HG02970 (cell line): ENCODE results near the gene TMEM248.
"Not testable (repeated sequence)": the region's sequence is repeated elsewhere in the genome, so short reads cannot be mapped to it uniquely, and the experiment has no call there.

ENCODE experiments used
- ATAC-seq: cut with Tn5 transposase; IDR thresholded peaks from one replicate; pipeline ENCODE4 v1.9.1; 2021; ENCODE audit warnings: mild to moderate bottlenecking, moderate library complexity, moderate number of reproducible peaks; ENCODE audit not compliant: unreplicated experiment, low FRiP score

TMEM248 gene

DNA sequence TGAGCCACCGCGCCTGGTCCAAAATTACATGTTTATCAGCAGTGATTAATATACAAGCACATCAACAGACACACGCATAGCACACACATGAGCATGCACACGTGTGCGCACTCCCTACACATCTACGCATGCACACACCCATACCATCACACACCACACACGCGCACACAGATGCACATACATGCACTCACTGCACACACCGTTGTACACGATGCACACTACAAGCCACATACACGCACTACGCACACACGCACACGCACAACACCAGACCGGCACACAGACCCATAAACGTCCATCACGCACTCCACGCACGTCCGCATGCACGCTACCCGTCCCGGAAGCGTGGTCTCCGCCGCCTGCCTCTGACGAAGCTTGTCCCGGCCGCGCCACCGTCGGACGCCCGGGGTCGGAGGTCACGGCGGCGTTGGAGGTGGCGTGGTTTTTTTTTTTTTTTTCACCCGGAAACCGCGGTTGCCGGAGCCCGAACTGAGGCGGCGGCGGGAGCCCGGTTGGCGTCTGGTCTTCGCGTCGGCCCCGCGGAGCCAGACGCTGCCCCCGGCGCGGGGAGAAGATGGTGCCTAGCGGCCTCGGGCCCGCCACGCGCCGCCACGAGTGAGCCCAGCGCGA is at the start of gene TMEM248:
TSS of gene TMEM248 (plus strand) at position 457 of the 627 bp plus-strand sequence. CDS start 20,641 bp downstream, outside the sequence.
- peak; percentile 84 for ATAC-seq

DNA sequence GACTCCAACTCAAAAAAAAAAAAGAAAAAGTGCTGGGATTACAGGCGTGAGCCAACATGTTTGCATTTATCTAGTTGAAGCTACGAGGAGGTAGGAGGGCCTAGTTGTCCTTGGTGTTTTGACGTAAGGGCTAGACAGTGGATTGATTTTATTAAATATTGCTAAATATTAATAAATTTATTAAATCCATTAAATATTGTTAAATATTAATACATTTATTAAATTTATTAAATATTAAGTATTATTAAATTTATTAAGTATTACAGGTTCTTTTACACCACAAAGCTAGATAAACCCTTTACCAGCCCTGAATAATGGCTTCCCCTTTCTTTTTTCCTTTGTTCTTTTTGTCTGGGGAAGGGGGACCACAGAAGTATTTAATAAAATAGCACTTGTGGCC is 47.5 kb upstream of the TMEM248 start:
- no peak for ATAC-seq

DNA sequence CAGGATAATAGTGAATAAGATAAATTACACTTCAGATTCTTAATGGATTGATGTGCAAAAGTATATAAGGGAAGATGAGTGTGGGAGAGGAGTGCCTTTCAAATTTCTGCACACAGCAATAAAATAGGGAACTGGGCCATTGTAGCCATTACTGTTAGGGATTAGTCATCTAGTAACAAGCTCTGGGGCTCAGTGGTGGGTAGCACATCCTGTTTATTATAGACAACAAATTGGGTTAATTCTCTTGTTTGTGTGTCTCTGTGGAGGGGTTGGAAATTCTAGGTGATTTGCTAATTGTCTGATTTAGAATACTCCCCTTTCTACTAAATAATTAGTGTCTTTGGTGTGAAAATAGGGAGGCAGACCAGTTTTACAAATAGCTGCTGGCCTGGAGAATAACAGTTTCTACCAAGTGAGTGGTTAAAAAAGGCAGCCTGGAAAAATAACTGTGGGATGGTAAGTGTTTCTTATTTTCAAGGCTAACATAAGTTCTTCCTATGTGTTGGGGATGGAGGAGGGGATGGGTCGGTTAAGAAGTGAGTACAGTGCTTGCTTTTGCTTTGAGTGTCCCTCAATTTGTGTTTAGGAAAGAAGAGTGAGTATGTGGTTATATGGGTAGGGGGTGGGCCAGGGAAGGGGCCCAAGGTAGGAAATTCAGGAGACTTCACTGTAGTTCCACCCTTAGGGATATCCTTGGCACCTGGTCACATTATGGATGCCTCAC is 43.3 kb upstream of the TMEM248 start:
- ATAC-seq, result no peak

GRCh38 chr7:66878301-66878685 is 42.7 kb upstream of the TMEM248 start:
- ATAC-seq, result not testable (repeated sequence)

- no peak for ATAC-seq
These were observed 41.0 kb upstream of the TMEM248 start for GRCh38 chr7:66880053-66880452.

GRCh38 chr7:66880577-66880976 is 40.4 kb upstream of the TMEM248 start:
- ATAC-seq, result not testable (repeated sequence)

- ATAC-seq, result no peak
These were observed 37.3 kb upstream of the TMEM248 start for GRCh38 chr7:66883716-66884115.

DNA sequence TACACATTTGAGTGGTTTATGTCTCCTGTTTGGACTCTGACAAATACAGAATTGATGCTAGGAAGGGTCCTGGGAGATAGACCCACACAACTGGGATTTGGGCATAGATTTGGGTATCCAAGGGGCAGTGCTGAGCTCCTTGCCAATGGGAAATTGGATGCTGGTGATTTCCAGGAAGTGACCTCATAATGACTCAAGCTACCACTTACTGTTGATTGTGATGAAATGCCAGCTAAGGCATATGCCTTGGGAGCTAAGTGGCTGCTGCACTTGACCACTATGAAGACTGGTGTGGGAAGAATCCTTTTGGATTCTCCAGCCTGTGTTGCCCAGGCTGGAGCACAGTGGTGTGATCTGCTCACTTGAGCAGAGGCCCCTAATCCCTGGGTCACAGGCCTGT is 36.5 kb upstream of the TMEM248 start:
- ATAC-seq, result not testable (repeated sequence)

- ATAC-seq, result no peak
These were observed 34.9 kb upstream of the TMEM248 start for GRCh38 chr7:66886152-66886551.

- not testable (repeated sequence) for ATAC-seq
These were observed 32.8 kb upstream of the TMEM248 start for GRCh38 chr7:66888223-66888622.

DNA sequence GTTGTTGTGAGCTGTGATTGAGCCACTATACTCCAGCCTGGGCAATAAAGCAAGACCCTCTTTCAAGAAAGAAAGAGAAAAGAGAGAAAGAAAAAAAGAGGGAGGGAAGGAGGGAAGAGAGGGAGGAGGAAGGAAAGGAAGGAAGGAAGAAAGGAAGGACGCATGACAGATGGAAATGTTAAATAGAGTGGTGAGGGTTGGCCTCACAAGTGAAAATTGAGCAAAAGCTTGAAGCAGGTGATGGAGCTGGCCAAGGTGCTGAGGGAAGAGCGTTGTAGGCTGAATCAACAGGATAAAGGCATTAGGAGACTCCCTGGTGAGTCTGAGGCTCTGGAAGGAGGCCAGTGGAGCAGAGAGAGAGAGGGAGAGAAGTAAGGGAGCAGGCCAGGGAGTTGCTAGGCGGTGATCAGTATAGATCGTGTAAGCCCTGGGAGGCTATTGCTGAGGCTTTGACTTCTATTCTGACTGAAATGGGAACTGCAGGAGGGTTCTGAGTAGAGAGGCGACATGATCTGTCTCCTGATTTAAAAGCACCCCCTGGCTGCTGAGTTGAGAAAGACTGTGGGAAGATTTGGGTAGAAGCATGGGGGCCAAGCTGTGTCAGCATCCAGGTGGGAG is 26.5 kb upstream of the TMEM248 start:
- ATAC-seq, result no peak

GRCh38 chr7:66896441-66896840 is 24.6 kb upstream of the TMEM248 start:
- ATAC-seq, result no peak

- no peak for ATAC-seq
These were observed 21.3 kb upstream of the TMEM248 start for GRCh38 chr7:66899552-66900280.

DNA sequence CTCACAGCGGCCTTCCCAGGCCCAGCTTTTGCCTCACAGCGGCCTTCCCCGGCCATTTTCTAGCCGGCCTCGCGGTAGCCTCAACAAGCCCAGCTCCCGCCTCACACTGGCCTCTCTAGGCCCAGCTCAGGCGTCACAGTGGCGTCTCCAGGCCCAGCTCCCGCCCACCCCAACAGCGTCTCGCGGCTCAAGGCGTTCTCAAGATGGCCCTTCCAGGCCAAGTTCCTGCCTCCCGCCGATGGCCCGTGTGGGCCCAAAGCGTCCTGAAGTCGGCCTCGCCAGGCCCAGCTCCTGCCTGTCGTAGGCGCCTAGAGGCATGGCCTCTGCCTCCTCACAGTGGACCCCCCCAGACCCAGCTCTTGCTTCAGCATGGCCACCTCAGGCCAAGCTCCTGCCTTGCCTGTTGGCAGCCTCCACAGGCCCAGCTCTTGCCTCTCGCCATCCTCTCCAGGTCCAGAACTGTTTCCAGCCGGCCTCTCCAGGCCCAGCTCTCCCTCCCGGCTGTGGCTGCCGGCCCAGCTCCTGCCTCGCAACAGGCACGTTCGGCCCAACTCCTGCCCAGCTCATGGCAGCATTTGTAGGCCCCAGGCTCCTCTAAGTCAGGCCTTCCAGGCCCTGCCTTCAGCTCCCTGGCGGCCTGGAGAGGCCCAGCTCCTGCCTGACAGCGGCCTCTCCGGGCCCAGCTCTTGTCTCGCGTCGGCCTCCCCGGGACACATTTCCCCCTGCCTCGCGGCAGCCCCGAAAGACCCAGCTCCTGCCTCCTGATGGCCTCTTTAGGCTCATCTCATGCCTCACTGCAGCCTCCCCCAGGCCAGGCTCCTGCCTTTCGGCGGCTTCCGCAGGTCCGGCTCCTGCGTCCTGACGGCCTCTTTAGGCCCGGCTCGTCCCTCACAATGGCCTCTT is 18.8 kb upstream of the TMEM248 start:
- ATAC-seq, result no peak

- no peak for ATAC-seq
These were observed 18.2 kb upstream of the TMEM248 start for GRCh38 chr7:66902844-66903180.

DNA sequence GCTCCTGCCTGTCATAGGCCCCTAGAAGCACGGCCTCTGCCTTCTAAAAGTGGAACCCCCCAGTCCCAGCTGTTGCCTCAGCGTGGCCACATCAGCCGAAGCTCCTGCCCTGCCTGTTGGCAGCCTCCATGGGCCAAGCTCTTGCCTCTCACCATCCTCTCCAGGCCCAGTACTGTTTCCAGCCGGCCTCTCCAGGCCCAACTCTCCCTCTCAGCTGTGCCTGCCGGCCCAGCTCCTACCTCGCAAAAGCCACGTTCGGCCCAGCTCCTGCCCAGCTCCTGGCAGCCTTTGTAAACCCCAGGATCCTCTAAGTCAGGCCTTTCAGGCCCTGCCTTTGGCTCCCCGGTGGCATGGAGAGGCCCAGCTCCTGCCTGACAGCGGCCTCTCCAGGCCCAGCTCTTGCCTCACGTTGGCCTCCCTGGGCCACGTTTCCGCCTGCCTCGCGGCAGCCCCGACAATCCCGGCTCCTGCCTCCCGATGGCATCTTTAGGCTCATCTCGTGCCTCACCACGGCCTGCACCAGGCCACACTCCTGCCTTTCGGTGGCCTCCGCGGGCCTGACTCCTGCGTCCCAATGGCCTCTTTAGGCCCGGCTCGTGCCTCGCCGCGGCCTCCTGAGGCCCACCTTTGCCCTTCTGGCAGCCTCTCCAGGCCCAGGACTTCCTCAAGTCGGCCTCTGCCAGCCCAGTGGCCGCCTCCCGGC is 17.5 kb upstream of the TMEM248 start:
- no peak for ATAC-seq

DNA sequence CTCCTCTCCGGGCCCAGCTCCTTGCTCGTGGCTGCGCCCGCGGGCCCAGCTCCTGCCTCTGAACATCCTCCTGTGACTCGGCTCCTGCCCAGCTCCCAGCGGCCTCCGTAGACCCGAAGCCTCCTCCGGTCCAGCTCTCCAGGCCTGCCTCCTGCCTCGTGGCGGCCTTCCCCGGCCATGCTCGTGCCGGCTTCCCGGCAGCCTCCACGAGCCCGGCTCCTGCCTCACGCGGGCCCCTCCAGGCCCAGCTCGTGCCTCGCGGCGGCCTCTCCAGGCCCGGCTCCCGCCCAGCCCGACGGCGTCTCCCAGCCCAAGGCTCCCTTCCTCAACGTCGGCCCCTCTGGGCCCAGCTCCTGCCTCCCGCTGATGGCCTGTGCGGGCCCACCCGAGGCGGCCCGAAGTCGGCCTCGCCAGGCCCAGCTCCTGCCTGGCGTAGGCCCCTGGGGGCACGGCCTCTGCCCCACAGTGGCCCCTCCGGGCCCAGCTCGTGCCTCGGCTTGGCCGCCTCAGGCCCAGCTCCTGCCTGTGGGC is 16.9 kb upstream of the TMEM248 start:
- no peak for ATAC-seq

DNA sequence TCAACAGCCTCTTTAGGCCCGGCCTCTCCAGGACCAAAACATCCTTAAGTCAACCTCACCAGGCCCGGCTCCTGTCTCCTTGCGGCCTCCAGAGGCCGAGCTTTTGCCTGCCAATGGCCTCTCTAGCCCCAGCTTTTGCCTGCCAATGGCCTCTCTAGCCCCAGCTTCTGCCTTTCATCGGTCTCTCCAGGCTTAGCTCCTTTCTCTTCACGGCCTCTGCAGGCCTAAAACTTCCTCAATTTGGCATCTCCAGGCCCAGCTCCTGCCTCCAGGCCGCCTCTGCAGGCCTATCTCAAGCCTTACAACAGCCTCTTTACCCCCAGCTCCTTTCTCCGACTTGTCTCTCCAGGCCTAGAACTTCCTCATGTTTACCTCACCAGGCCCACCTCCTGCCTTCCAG is 15.7 kb upstream of the TMEM248 start:
- no peak for ATAC-seq

- no peak for ATAC-seq
These were observed 15.3 kb upstream of the TMEM248 start for GRCh38 chr7:66905689-66906088.
